Inferior parietal cortex (tissue), 1 donor: Measurements from ENCODE around the gene PPP2CA.
"Not testable (repeated sequence)": the region's sequence is repeated elsewhere in the genome, so short reads cannot be mapped to it uniquely, and the experiment has no call there.

Experiments
- DNase-seq: peaks from one replicate; pipeline ENCODE4 v3.0.0-alpha.2; 2016; ENCODE audit errors: extremely low spot score

PPP2CA gene

GRCh38 chr5:134189031-134189430 lies 36.8 kb downstream of the PPP2CA start:
- DNase-seq, result no peak

- no peak for DNase-seq
Measured at GRCh38 chr5:134188092-134188491, 37.8 kb downstream of the PPP2CA start.

GRCh38 chr5:134184155-134185135 lies 41.4 kb downstream of the PPP2CA start:
- peak; percentile 79 for DNase-seq

GRCh38 chr5:134183481-134183880 lies 42.4 kb downstream of the PPP2CA start:
- no peak for DNase-seq

GRCh38 chr5:134178096-134178419 lies 47.8 kb downstream of the PPP2CA start:
- no peak for DNase-seq

GRCh38 chr5:134177369-134178095 lies 48.3 kb downstream of the PPP2CA start:
- DNase-seq, result peak; percentile 42

- peak; percentile 84 for DNase-seq
Measured at GRCh38 chr5:134176511-134177368, 49.1 kb downstream of the PPP2CA start, which contains the start of gene SKP1. TSS of gene SKP1 (minus strand) at chr5:134176950. CDS start at chr5:134174022, 2,928 bp downstream.

- no peak for DNase-seq
Measured at GRCh38 chr5:134175921-134176510, 49.9 kb downstream of the PPP2CA start.

- no peak for DNase-seq
Measured at GRCh38 chr5:134174841-134175839, 50.7 kb downstream of the PPP2CA start.

GRCh38 chr5:134171972-134172371 lies 53.9 kb downstream of the PPP2CA start:
- DNase-seq, result no peak

- no peak for DNase-seq
Measured at GRCh38 chr5:134162592-134162991, 63.3 kb downstream of the PPP2CA start.

- no peak for DNase-seq
Measured at GRCh38 chr5:134161513-134162395, 64.1 kb downstream of the PPP2CA start.

GRCh38 chr5:134153657-134154056 lies 72.2 kb downstream of the PPP2CA start:
- no peak for DNase-seq

GRCh38 chr5:134153241-134153640 lies 72.6 kb downstream of the PPP2CA start:
- DNase-seq, result no peak

GRCh38 chr5:134152173-134152832 lies 73.6 kb downstream of the PPP2CA start:
- not testable (repeated sequence) for DNase-seq

GRCh38 chr5:134151723-134152122 lies 74.2 kb downstream of the PPP2CA start:
- no peak for DNase-seq

GRCh38 chr5:134149571-134150303 lies 76.1 kb downstream of the PPP2CA start:
- DNase-seq, result peak; percentile 51
